Neural cell (in vitro differentiated cells): Measurements from ENCODE around the gene MAML3. TPM values are rescaled to one million over a fixed set of nuclear protein-coding genes. Genes with fewer than 3 reads are reported as not detected.

Experiments used
- H2AFZ ChIP-seq: fragments of 200-600, 300-800 bp; sonication (generic), shearing (Covaris generic); 2 replicates; pipeline ENCODE4 v1.6.0; 2014; ENCODE audit warnings: low read depth, mild to moderate bottlenecking, antibody characterized with exemption, low read length, moderate library complexity
- H3F3A ChIP-seq: fragments of 200-600 bp; shearing (Covaris generic); 2 replicates; pipeline ENCODE4 v1.6.1; 2016; ENCODE audit warnings: mild to moderate bottlenecking, moderate library complexity, mixed read lengths, antibody characterized with exemption, low read length; ENCODE audit not compliant: insufficient read depth, poor library complexity, severe bottlenecking
- H3K27ac ChIP-seq: fragments of 200-600, 300-800 bp; sonication (generic), shearing (Covaris generic); 2 replicates; pipeline ENCODE4 v1.5.1; 2014; ENCODE audit warnings: mild to moderate bottlenecking, low read length, moderate library complexity
- H3K27me3 ChIP-seq: fragments of 300-800, 200-600 bp; sonication (generic), shearing (Covaris generic); 2 replicates; pipeline ENCODE4 v1.6.0; 2014; ENCODE audit warnings: mild to moderate bottlenecking, low read depth, low read length, moderate library complexity; ENCODE audit not compliant: insufficient read depth
- H3K36me3 ChIP-seq: fragments of 300-800, 200-600 bp; sonication (generic), shearing (Covaris generic); 2 replicates; pipeline ENCODE4 v1.5.1; 2014; ENCODE audit warnings: mild to moderate bottlenecking, antibody characterized with exemption, low read length, moderate library complexity; ENCODE audit not compliant: insufficient read depth
- H3K4me2 ChIP-seq: fragments of 300-800, 200-600 bp; sonication (generic), shearing (Covaris generic); 2 replicates; pipeline ENCODE4 v1.6.0; 2014; ENCODE audit warnings: mild to moderate bottlenecking, low read length
- H3K4me3 ChIP-seq: fragments of 300-800, 200-600 bp; sonication (generic), shearing (Covaris generic); 2 replicates; pipeline ENCODE4 v1.5.1; 2014; ENCODE audit warnings: mild to moderate bottlenecking, low read length, moderate library complexity
- H3K79me2 ChIP-seq: fragments of 200-600 bp; shearing (Covaris generic); replicated peaks from 2 replicates; pipeline ENCODE4 v1.6.0; 2014; ENCODE audit warnings: mild to moderate bottlenecking, low read length, moderate library complexity; ENCODE audit not compliant: insufficient read depth
- H3K9ac ChIP-seq: fragments of 300-800, 200-600 bp; sonication (generic), shearing (Covaris generic); 2 replicates; pipeline ENCODE4 v1.6.1; 2016; ENCODE audit warnings: mild to moderate bottlenecking, low read length, mixed read lengths
- H3K9me2 ChIP-seq: fragments of 200-600 bp; shearing (Covaris generic); 2 replicates; pipeline ENCODE4 v1.6.1; 2016; ENCODE audit warnings: mild to moderate bottlenecking, low read length, mixed read lengths; ENCODE audit not compliant: insufficient read depth
- H3K9me3 ChIP-seq: fragments of 200-600, 300-800 bp; sonication (generic), shearing (Covaris generic); 2 replicates; pipeline ENCODE4 v1.6.1; 2016; ENCODE audit warnings: mild to moderate bottlenecking, mixed run types, low read length, moderate library complexity, mixed read lengths
- H4K20me1 ChIP-seq: fragments of 200-600 bp; shearing (Covaris generic); 2 replicates; pipeline ENCODE4 v1.6.1; 2016; ENCODE audit warnings: mild to moderate bottlenecking, mixed run types; ENCODE audit not compliant: insufficient read depth
- EP300 ChIP-seq: fragments of 450-650 bp; conservative IDR thresholded peaks from 2 replicates; pipeline ENCODE4 v1.6.1; 2014; ENCODE audit warnings: antibody characterized with exemption, mild to moderate bottlenecking, moderate library complexity; ENCODE audit not compliant: poor library complexity, severe bottlenecking
- EZH2 ChIP-seq: fragments of 200-600, 300-800 bp; shearing (Covaris generic), sonication (generic); IDR thresholded peaks from 2 replicates; pipeline ENCODE4 v1.6.1; 2014; ENCODE audit warnings: antibody characterized with exemption, low read length, borderline replicate concordance, mild to moderate bottlenecking; ENCODE audit not compliant: insufficient read depth, poor library complexity, severe bottlenecking
- MXI1 ChIP-seq: fragments of 450-650 bp; conservative IDR thresholded peaks from 2 replicates; pipeline ENCODE4 v1.6.1; 2014; ENCODE audit warnings: antibody characterized with exemption, mild to moderate bottlenecking; ENCODE audit not compliant: poor library complexity, severe bottlenecking
- POLR2AphosphoS5 ChIP-seq: IDR thresholded peaks from 2 replicates; pipeline ENCODE4 v1.6.1; 2012
- RAD21 ChIP-seq: fragments of 450-650 bp; conservative IDR thresholded peaks from 2 replicates; pipeline ENCODE4 v1.6.1; 2014; ENCODE audit warnings: antibody characterized with exemption, mild to moderate bottlenecking, moderate library complexity
- SMC3 ChIP-seq: fragments of 450-650 bp; conservative IDR thresholded peaks from 2 replicates; pipeline ENCODE4 v1.6.1; 2014; ENCODE audit warnings: antibody characterized with exemption, mild to moderate bottlenecking, moderate library complexity; ENCODE audit not compliant: poor library complexity
- TAF1 ChIP-seq: IDR thresholded peaks from 2 replicates; pipeline ENCODE4 v1.6.1; 2012; ENCODE audit warnings: low read depth
- polyA plus RNA-seq: library from polyadenylated mRNA; depleted of rRNA; stranded (reverse); fragments of >200 nt; gene quantifications from 2 replicates; pipeline ENCODE4 v1.2.3, GENCODE V29; 2014
- TF ChIP-seq, protein P1 (sequence below): fragments of 450-650 bp; IDR thresholded peaks from 2 replicates; pipeline ENCODE4 v1.5.1; 2014; ENCODE audit warnings: antibody characterized with exemption, mild to moderate bottlenecking, moderate library complexity; ENCODE audit not compliant: poor library complexity, severe bottlenecking
- TF ChIP-seq, protein P2 (sequence below): IDR thresholded peaks from 2 replicates; pipeline ENCODE4 v1.6.1; 2012; ENCODE audit warnings: borderline replicate concordance

The MAML3 gene
- polyA plus RNA-seq, 1 donor from 2014 or later = 10.2 TPM

GRCh38 chr4:139844459-139845036 lies 309.4 kb downstream of the MAML3 start:
- Histone ChIP-seq H3F3A (peaks cover 12% of the 10 kb centered on the region), H3K27ac (peak overlapping the region; percentile 90), H2AFZ (no peak overlapping the region), H3K27me3 (no peaks in the 10 kb centered on the region), H3K4me2 (no peak overlapping the region), H3K36me3 (no peaks in the 10 kb centered on the region), H3K4me3 (no peak overlapping the region), H4K20me1 (no peaks in the 10 kb centered on the region), H3K9ac (peak overlapping the region; percentile 14), H3K9me2 (no peaks in the 10 kb centered on the region), H3K79me2 (no peaks in the 10 kb centered on the region), H3K9me3 (no peaks in the 10 kb centered on the region)
- no peak for TF ChIP-seq POLR2AphosphoS5
- no peak for TF ChIP-seq RAD21
- TF ChIP-seq, protein P1, sequence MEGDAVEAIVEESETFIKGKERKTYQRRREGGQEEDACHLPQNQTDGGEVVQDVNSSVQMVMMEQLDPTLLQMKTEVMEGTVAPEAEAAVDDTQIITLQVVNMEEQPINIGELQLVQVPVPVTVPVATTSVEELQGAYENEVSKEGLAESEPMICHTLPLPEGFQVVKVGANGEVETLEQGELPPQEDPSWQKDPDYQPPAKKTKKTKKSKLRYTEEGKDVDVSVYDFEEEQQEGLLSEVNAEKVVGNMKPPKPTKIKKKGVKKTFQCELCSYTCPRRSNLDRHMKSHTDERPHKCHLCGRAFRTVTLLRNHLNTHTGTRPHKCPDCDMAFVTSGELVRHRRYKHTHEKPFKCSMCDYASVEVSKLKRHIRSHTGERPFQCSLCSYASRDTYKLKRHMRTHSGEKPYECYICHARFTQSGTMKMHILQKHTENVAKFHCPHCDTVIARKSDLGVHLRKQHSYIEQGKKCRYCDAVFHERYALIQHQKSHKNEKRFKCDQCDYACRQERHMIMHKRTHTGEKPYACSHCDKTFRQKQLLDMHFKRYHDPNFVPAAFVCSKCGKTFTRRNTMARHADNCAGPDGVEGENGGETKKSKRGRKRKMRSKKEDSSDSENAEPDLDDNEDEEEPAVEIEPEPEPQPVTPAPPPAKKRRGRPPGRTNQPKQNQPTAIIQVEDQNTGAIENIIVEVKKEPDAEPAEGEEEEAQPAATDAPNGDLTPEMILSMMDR = no peak
- no peak for TF ChIP-seq TAF1
- no peak for TF ChIP-seq EZH2
- TF ChIP-seq EP300 = no peak
- TF ChIP-seq, protein P2, sequence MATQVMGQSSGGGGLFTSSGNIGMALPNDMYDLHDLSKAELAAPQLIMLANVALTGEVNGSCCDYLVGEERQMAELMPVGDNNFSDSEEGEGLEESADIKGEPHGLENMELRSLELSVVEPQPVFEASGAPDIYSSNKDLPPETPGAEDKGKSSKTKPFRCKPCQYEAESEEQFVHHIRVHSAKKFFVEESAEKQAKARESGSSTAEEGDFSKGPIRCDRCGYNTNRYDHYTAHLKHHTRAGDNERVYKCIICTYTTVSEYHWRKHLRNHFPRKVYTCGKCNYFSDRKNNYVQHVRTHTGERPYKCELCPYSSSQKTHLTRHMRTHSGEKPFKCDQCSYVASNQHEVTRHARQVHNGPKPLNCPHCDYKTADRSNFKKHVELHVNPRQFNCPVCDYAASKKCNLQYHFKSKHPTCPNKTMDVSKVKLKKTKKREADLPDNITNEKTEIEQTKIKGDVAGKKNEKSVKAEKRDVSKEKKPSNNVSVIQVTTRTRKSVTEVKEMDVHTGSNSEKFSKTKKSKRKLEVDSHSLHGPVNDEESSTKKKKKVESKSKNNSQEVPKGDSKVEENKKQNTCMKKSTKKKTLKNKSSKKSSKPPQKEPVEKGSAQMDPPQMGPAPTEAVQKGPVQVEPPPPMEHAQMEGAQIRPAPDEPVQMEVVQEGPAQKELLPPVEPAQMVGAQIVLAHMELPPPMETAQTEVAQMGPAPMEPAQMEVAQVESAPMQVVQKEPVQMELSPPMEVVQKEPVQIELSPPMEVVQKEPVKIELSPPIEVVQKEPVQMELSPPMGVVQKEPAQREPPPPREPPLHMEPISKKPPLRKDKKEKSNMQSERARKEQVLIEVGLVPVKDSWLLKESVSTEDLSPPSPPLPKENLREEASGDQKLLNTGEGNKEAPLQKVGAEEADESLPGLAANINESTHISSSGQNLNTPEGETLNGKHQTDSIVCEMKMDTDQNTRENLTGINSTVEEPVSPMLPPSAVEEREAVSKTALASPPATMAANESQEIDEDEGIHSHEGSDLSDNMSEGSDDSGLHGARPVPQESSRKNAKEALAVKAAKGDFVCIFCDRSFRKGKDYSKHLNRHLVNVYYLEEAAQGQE = no peak
- no peak for TF ChIP-seq SMC3
- TF ChIP-seq MXI1 = no peak

GRCh38 chr4:139844057-139844456 lies 309.9 kb downstream of the MAML3 start:
- Histone ChIP-seq H4K20me1 (no peaks in the 10 kb centered on the region), H3K27ac (peak overlapping the region; percentile 90), H3K27me3 (no peaks in the 10 kb centered on the region), H3F3A (peaks cover 12% of the 10 kb centered on the region), H3K4me2 (no peak overlapping the region), H3K9me3 (no peaks in the 10 kb centered on the region), H3K4me3 (no peak overlapping the region), H3K9ac (no peak overlapping the region), H2AFZ (no peak overlapping the region), H3K36me3 (no peaks in the 10 kb centered on the region), H3K9me2 (no peaks in the 10 kb centered on the region), H3K79me2 (no peaks in the 10 kb centered on the region)
- TF ChIP-seq SMC3 (no peak), EZH2 (no peak), RAD21 (no peak), TAF1 (no peak), POLR2AphosphoS5 (no peak), MXI1 (no peak), EP300 (no peak)
- TF ChIP-seq, protein P1 = no peak
- TF ChIP-seq, protein P2 = no peak
